Right kidney (tissue), 1 donor: ENCODE results near the gene ST3GAL2.
"Not testable (repeated sequence)": the region's sequence is repeated elsewhere in the genome, so short reads cannot be mapped to it uniquely, and the experiment has no call there.

Experiments
- DNase-seq: peaks from one replicate; pipeline ENCODE4 v3.0.0-alpha.2; 2016

ST3GAL2 gene

DNA sequence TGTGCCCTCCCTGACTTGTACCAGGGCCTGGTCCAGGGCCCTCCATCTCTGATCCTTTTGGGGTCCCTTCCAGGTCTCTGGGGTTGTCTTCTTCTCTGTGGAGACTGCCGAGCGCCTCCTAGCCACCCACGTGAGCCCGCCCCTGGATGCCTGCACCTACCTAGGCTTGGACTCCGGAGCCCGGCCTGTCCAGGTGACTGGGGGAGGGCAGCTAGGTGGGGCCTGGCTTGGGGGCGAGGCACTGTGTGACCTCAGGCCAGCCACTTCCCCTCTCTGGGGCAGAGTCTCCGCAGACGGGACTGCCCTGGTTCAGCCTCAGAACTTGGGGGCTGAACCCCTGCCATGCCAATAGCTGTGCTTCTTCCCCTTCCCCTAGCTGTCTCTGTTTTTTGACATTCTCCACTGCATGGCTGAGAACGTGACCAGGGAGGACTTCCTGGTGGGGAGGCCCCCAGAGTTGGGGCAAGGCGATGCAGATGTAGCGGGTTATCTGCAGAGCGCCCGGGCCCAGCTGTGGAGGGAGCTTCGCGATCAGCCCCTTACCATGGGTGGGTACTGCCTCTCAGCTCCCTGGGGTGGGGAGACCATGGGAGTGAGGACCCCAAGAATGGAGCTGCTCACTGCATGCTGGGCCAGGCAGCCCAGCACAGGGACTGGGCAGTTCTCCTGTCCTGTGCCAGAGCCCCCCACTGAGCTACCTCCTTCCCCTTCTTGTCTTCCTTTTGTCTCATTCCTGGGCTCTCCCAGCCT is 30.1 kb upstream of the ST3GAL2 start:
- no peak for DNase-seq

GRCh38 chr16:70467608-70468007 is 28.7 kb upstream of the ST3GAL2 start:
- no peak for DNase-seq

DNA sequence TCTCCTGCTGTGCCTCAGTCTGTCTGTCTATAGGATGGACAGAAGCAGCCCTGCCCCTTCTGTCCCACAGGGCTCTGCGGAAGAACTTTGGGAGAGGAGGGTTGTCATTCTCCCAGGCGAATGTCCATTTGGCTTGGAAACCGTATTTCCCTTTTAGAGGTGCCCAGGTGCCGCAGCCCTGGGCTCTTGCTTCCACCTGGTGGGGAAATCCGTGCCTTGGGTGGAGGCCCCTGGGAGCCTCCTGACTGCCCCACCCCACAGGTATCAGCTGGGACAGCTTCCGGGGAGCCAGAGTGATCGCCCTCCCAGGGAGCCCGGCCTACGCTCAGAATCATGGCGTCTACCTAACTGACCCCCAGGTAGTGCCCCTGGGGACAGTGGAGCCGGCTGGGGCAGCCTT is 28.2 kb upstream of the ST3GAL2 start:
- no peak for DNase-seq

DNA sequence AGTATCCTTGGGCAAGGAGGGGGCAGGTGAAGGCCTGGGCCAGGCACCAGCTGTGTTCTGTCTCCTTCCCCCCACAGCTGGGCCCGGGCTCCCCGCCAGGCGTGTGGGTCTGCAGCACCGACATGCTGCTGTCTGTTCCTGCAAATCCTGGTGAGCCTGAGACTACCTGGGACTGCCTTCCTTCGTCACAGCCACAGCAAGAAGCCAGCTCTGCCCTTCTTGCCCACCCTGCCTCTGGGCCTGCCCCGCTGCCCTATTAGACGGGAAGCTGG is 27.8 kb upstream of the ST3GAL2 start:
- DNase-seq = no peak

GRCh38 chr16:70465999-70466804 is 27.3 kb upstream of the ST3GAL2 start:
- DNase-seq = no peak

DNA sequence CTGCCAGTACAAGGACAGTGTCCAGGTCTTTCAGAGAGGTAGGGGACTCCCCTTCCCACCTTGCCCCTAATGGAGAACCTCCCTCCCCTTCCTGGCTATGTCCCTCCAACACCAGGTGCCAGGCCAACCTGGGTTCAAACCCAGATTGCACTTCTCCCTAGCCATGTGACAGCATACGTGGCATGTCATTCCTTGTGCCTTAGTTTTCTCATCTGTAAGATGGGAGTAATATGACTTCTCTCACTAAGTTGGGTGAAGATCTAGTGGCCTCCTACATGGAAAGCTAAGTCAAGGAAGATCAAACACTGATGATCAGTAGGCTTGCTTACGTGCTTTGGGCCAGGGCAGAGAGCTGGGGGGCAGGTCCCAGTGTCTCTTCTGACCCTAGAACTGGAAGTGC is 24.3 kb upstream of the ST3GAL2 start:
- DNase-seq = no peak

- DNase-seq = peak; percentile 34
Observed at GRCh38 chr16:70460737-70461261, 21.9 kb upstream of the ST3GAL2 start.

DNA sequence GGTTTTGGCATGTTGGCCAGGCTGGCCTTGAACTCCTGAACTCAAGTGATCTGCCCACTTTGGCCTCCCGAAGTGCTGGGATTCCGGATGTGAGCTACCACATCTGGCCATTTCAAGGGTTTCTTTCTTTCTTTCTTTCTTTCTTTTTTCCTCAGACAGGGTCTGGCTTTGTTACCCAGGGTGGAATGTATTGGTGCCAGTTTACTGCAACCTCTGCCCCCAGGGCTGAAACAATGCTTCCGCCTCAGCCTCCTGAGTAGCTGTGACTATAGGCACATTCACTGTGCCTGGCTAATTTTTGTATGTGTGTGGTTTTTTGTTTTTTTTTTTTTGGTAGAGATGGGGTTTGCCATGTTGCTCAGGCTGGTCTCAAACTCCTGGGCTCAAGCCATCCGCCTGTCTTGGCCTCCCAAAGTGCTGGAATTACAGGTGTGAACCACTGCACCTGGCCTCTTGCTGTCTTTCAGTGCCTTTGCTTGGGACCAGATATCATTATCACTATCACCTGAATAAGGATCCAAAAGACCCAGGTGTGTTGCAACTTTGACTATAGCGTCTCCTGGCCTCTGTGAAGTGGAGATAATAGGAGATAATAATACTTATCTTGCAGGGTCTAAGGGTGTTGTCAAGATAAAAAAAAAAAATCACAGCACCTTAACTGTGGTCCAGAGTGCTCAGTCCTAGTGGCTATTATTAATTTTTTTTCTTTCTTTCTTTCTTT is 18.7 kb upstream of the ST3GAL2 start:
- no peak for DNase-seq

DNA sequence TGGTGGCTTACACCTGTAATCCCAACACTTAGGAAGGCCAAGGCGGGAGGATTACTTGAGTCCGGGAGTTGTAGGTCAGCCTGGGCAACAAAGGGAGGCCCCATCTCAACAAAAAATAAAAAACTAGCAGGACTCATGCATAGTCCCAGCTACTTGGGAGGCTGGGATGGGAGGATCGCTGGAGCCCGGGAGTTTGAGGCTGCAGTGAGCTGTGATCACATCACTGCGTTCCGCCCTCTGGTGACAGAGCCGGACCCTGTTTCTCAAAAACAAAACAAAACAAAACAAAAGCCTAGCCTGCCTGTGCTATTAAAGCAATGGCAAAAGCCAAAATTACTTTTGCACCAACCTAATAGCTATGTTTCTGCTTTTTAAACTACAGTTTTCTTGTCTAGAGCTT is 17.0 kb upstream of the ST3GAL2 start:
- DNase-seq = no peak

DNA sequence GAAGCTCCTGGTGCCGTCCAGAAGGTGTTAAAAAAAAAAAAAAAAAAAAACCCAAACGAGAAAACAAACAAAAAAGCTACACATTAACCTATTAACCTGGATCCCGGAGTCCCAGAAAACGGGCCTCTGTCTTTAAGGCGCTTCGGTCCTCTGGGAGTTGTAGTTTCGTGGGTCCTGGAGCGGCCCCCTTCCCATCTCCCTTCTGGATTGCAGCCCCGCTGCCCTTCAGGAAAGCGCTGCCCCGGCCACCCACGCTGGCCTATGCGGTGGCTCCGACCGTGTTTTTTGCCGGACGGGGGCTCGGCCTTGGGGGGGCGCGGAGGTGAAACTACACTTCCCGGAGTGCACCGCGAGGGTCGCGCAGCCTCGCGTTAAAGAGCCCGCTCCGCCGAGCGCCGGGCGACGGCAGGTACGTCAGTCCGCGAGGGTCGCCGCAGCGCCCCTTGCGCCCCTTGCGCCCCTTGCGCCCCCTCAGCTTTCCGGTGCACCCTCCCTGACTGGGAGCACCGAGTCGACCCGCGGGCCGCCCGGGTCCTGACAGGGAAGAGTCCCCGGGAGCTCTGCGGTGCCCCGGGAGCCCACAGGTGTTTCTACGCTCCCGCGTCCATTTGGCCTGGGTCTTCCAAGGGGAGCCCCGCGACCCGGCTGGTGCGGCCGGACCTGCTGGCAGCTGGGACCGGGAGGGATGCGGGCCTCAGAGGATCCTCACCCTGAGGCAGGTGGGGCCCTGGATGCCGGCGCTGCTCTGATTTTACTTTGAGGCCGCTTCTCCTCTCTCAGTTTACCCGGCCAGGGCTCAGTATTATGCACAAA is 15.5 kb upstream of the ST3GAL2 start, which contains the start of gene FCSK:
Gene FCSK (plus strand): TSS at position 374 of the 813 bp plus-strand sequence. CDS start 8,596 bp downstream, outside the sequence.
- peak; percentile 100 for DNase-seq

DNA sequence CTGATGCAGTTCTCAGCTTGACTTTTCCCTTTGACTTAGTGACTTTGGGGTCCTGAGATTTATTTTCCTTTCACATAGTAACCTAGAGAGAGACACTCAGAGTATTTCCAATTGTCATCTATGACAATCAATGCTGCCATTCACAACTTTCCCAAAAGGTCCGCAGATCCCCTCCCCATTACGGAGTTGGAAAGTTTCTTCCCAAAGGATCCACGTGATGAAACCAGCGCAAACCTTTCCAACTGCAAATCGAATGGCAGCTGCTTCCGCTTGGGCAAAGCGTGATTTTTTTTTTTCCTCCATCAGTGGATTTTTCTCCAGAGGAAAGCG is 15.0 kb upstream of the ST3GAL2 start:
- DNase-seq = no peak

DNA sequence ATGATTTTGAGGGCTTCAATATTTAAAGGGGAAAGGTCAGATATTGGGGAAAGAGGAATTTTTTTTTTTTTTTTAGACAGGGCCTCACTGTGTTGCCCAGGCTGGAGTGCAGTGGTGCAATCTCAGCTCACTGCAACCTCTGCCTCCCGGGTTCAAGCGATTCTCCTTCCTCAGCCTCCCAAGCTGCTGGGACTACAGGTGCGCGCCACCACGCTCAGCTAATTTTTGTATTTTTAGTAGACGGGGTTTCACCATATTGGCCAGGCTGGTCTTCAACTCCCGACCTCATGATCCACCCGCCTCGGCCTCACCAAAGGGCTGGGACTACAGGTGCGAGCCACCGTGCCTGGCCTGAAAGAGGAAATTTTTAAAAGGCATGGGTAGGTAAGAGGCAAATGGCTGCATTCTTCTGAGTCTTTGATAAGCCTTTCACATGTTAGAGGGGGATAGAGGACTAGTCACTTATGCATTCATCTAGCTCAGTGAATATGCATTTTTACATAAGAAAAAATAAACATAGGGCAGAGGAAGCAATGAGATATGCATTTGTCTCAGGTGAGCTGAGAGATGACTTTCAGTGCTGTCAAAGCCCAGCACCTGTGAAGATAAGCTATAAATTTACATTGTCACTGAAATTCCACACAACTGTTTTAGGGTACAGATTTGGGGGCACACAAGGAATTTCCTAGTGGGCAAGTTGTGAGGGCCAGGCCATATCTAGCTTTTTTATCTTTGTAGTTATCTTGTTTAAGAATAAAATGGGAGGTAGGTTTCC is 14.4 kb upstream of the ST3GAL2 start:
- DNase-seq = no peak

DNA sequence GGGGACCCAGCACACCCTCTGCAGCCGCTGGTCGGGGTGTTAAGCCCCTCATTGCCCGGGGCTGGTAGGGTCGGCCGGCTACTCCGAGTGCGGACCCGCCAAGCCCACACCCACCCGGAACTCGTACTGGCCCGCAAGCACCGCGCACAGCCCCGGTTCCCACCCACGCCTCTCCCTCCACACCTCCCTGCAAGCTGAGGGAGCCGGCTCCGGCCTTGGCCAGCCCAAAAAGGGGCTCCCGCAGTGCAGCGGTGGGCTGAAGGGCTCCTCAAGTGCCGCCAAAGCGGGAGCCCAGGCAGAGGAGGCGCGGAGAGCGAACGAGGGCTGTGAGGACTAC is 12.1 kb upstream of the ST3GAL2 start:
- peak; percentile 25 for DNase-seq

DNA sequence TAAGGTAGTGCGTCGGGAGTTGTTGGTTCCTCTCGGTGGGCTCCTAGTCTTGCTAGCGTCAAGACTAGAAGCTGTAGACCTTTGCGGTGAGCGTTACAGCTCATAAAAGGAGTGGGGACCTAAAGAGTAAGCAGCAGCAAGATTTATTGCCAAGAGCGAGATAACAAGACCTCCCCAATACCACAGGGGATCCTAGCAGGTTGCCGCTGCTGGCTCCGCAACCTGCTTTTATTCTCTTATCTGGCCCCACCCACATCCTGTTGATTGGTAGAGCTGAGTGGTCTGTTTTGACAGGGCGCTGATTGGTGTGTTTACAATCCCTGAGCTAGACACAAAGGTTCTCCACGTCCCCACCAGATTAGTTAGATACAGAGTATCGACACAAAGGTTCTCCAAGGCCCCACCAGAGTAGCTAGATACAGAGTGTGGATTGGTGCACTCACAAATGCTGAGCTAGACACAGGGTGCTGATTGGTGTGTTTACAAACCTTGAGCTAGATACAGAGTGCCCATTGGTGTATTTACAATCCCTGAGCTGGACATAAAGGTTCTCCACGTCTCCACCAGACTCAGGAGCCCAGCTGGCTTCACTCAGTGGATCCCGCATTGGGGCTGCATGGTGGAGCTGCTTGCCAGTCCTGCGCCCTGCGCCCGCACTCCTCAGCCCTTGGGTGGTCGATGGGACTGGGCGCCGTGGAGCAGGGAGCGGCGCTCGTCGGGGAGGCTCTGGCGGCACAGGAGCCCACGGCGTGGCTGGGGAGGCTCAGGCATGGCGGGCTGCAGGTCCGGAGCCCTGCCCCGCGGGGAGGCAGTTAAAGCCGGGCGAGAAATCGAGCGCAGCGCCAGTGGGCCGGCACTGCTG is 11.5 kb upstream of the ST3GAL2 start:
- DNase-seq = not testable (repeated sequence)

GRCh38 chr16:70448075-70448474 is 9.2 kb upstream of the ST3GAL2 start:
- no peak for DNase-seq

DNA sequence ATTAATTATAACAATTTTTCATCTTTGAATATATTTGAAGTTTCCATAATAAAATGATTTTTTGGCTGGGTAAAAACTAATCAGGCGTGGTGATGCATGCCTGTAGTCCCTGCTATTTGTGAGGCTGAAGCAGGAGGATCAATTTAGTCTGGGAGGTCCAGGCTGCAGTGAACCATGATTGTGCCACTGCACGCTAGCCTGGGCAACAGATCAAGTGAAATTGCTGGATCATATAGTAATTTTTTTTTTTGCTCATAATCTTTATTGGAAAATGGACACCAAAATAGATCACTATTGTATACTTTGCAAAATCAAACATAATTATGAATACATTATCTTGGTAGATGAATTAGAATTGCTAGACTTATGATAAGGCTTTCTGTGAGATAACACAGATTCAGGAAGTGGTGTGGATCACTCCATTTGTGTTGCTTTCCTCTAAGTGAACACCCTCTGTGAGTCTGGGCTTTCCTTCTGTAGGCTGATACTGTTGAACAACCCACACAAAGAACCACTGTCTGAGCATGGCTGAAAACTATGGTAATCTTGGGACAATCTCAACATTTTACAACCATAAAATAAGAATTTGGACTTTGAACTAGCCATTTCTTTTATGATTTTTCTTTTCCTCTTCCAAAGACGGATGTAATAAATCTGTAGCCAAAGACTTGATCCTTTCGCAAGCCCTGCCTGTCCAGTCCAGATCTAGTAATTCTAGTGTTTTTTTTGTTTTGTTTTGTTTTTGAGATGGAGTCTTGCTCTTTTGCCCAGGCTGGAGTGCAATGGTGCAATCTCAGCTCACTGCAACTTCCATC is 5.6 kb upstream of the ST3GAL2 start:
- no peak for DNase-seq

- DNase-seq = no peak
Observed at GRCh38 chr16:70442344-70442743, 3.4 kb upstream of the ST3GAL2 start.

- DNase-seq = no peak
Observed at GRCh38 chr16:70441406-70441990, 2.6 kb upstream of the ST3GAL2 start.

GRCh38 chr16:70440009-70440692 is 1.3 kb upstream of the ST3GAL2 start:
- no peak for DNase-seq
